MCF 10A (cell line): ENCODE data around the gene ZNF292. TPM values are rescaled to one million over a fixed set of nuclear protein-coding genes. Genes with fewer than 3 reads are reported as not detected.

ENCODE experiments used
- BruUV-seq: library from RNA; stranded (reverse); fragments of 400-500 nt; replicated peaks from 2 replicates; lab custom pipeline; 2021; lab: Mats Ljungman, UMichigan
- CTCF ChIA-PET: fragments of 300-600 bp; sonication (Branson Sonifier 250); formaldehyde crosslinking; extraction: SDS; loops from one replicate; lab custom pipeline; 2021; ENCODE audit warnings: antibody characterized with exemption, inconsistent platforms; lab: Yijun Ruan, JAX
- POLR2A ChIA-PET: fragments of 300-600, 350-650 bp; sonication (Branson Sonifier 250); formaldehyde crosslinking; extraction: SDS; loops from one replicate; lab custom pipeline; 2020; ENCODE audit warnings: antibody characterized with exemption, inconsistent platforms; lab: Yijun Ruan, JAX
- DNase-seq: peaks from one replicate; pipeline ENCODE4 v3.0.0-alpha.2; 2018; ENCODE audit not compliant: unreplicated experiment
- H3K27ac Mint-ChIP-seq: one replicate; pipeline ENCODE4 v1.8.0; 2022; ENCODE audit warnings: mild to moderate bottlenecking, low read depth, mixed read lengths; ENCODE audit not compliant: unreplicated experiment
- H3K27me3 Mint-ChIP-seq: one replicate; pipeline ENCODE4 v1.8.0; 2022; ENCODE audit warnings: mixed read lengths; ENCODE audit not compliant: insufficient read depth, unreplicated experiment
- H3K36me3 Mint-ChIP-seq: one replicate; pipeline ENCODE4 v1.8.0; 2022; ENCODE audit warnings: mild to moderate bottlenecking, moderate library complexity, mixed read lengths; ENCODE audit not compliant: insufficient read depth, unreplicated experiment
- H3K4me1 Mint-ChIP-seq: one replicate; pipeline ENCODE4 v1.8.0; 2022; ENCODE audit warnings: mixed read lengths; ENCODE audit not compliant: insufficient read depth, unreplicated experiment
- H3K4me3 Mint-ChIP-seq: one replicate; pipeline ENCODE4 v1.8.0; 2022; ENCODE audit warnings: mild to moderate bottlenecking, moderate library complexity, mixed read lengths; ENCODE audit not compliant: unreplicated experiment
- H3K9me3 Mint-ChIP-seq: one replicate; pipeline ENCODE4 v1.8.0; 2022; ENCODE audit warnings: mixed read lengths; ENCODE audit not compliant: unreplicated experiment
- CTCF ChIP-seq: fragments of 200-600 bp; IDR thresholded peaks from one replicate; pipeline ENCODE4 v1.8.0; 2022; ENCODE audit warnings: antibody characterized with exemption, mild to moderate bottlenecking; ENCODE audit not compliant: unreplicated experiment
- intact Hi-C: fragments of 100-400 bp; cut with micrococcal nuclease; formaldehyde crosslinking; loops from 2 replicates; pipeline ENCODE4 v1.14.1; 2022
- total RNA-seq: library from RNA; stranded (reverse); gene quantifications from 2 replicates; pipeline ENCODE4 v1.2.3, GENCODE V29; 2022

ZNF292 gene
- total RNA-seq, 1 experiment from 2014 or later: 17.1 TPM

DNA sequence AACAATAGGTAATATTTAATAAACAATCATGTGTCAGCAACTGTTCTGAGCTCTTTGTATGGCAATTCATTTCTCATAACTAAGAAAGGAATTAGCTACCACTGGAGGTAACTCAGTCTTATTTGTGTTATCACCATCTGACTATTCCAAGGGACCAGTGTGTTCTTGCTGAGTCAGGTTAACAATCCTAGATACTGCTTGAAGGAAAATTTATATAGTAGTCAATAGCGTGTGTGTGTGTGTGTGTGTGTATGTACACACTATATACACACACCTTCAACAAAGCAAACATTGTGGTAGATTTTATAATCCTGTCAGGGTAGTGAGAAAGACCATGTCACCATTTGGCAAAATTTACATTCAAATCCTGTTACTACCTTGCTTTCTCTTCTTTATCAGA lies 121.3 kb downstream of the ZNF292 start:
- Mint-ChIP-seq H3K4me3 (no peak overlapping the region), H3K9me3 (no peaks in the 10 kb centered on the region), H3K27me3 (no peaks in the 10 kb centered on the region), H3K36me3 (no peaks in the 10 kb centered on the region), H3K4me1 (no peaks in the 10 kb centered on the region), H3K27ac (no peak overlapping the region)
- no TSS peak for BruUV-seq
- intact Hi-C loops: no loop called here
- TF ChIP-seq CTCF: no peak
- POLR2A ChIA-PET: interaction anchor here (0.6 to 1.3 kb wide), 2 partner anchors 20 to 132 kb away, joined by 4 read pairs; no protein-coding TSS in a partner anchor
- CTCF ChIA-PET: interaction anchor here (0.7 to 1.7 kb wide), 11 partner anchors 82 to 1594 kb away, joined by 3 to 5 read pairs (median 3); no protein-coding TSS in a partner anchor
- no peak for DNase-seq

DNA sequence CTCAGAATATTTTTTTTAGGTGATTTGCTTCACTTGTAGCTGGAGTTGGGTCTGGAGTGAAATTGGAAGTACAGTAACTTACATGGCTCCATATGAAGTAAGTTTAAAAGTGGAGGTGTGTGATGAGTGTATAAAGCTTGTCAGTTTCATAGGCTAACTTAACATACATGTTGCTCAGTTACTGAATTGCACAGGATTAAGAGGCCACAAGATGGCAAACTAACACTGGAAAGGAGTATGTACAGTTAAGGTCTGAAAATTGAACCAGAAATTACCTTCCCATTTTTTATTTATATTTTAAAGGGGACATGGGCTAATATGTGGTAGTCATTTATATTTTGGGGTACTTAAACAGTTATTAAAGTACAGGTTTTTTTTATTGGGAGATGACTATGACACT lies 121.8 kb downstream of the ZNF292 start:
- Mint-ChIP-seq H3K9me3 (no peaks in the 10 kb centered on the region), H3K4me1 (no peaks in the 10 kb centered on the region), H3K36me3 (no peaks in the 10 kb centered on the region), H3K4me3 (no peak overlapping the region), H3K27me3 (no peaks in the 10 kb centered on the region), H3K27ac (no peak overlapping the region)
- TF ChIP-seq CTCF: no peak
- intact Hi-C loops: no loop called here
- peak; percentile 25 for DNase-seq
- BruUV-seq: no TSS peak
- CTCF ChIA-PET: interaction anchor here (0.7 to 1.7 kb wide), 11 partner anchors 10 to 1216 kb away, joined by 3 to 5 read pairs (median 3); no protein-coding TSS in a partner anchor
- POLR2A ChIA-PET: interaction anchor here (1.3 kb wide), 1 partner anchor 20 kb away, joined by 4 read pairs; no protein-coding TSS in a partner anchor

DNA sequence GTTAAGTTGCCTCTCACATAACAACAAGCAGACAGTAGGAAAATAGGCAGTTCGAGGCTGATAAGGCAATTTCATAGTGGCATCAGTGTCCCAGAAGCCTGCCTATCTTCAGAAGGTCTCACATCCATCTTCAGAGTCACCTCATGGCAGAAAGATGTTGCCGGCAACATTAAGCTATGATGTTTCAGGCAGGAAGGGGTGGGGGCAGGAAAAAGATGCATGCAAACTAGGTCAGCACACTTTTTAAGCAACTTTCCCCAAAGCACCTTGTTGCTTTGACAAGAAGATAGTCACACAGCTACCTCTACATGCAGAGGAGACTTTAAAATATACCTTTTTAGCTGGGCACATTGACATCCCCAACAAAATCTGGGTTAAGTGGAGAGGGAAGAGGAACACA lies 123.8 kb downstream of the ZNF292 start:
- ChIA-PET CTCF (interaction anchor here (0.5 to 1.1 kb wide), 4 partner anchors 32 to 566 kb away, joined by 3 to 4 read pairs (median 3); partner anchors contain the start of gene SMIM8), POLR2A (interaction anchor here (1.2 kb wide), 1 partner anchor 192 kb away, joined by 3 read pairs; no protein-coding TSS in a partner anchor)
- Mint-ChIP-seq H3K9me3 (no peaks in the 10 kb centered on the region), H3K4me3 (no peak overlapping the region), H3K4me1 (no peaks in the 10 kb centered on the region), H3K27ac (no peak overlapping the region), H3K27me3 (no peaks in the 10 kb centered on the region), H3K36me3 (no peaks in the 10 kb centered on the region)
- intact Hi-C loops: no loop called here
- DNase-seq: no peak
- no peak for TF ChIP-seq CTCF
- BruUV-seq: no TSS peak

GRCh38 chr6:87281426-87281825 lies 126.1 kb downstream of the ZNF292 start:
- H3K27ac Mint-ChIP-seq: no peak overlapping the region
- no peaks in the 10 kb centered on the region for H3K36me3 Mint-ChIP-seq
- BruUV-seq: no TSS peak
- H3K4me3 Mint-ChIP-seq: no peak overlapping the region
- ChIA-PET POLR2A (interaction anchor here (1.6 kb wide), 1 partner anchor 9 kb away, joined by 3 read pairs; no protein-coding TSS in a partner anchor), CTCF (interaction anchor here (0.6 kb wide), 1 partner anchor 24 kb away, joined by 3 read pairs; no protein-coding TSS in a partner anchor)
- intact Hi-C loops: no loop called here
- DNase-seq: no peak
- TF ChIP-seq CTCF: no peak
- H3K4me1 Mint-ChIP-seq: no peaks in the 10 kb centered on the region
- H3K9me3 Mint-ChIP-seq: peaks cover 13% of the 10 kb centered on the region
- H3K27me3 Mint-ChIP-seq: no peaks in the 10 kb centered on the region
